Hepatocyte (in vitro differentiated cells): ENCODE results near the gene LRRC28. TPM values are rescaled to one million over a fixed set of nuclear protein-coding genes. Genes with fewer than 3 reads are reported as not detected.

Experiments
- DNase-seq: peaks from one replicate; pipeline ENCODE4 v3.0.0-alpha.2; 2016; ENCODE audit warnings: low spot score
- H2AFZ ChIP-seq: fragments of 200-600 bp; sonication (generic); 2 replicates; pipeline ENCODE4 v1.6.0; 2016; ENCODE audit warnings: antibody characterized with exemption, mild to moderate bottlenecking
- H3K27ac ChIP-seq: fragments of 200-600 bp; sonication (generic); 2 replicates; pipeline ENCODE4 v1.5.1; 2016; ENCODE audit warnings: mild to moderate bottlenecking
- H3K27me3 ChIP-seq: fragments of 200-600 bp; sonication (generic); 2 replicates; pipeline ENCODE4 v1.6.1; 2016
- H3K36me3 ChIP-seq: fragments of 200-600 bp; sonication (generic); replicated peaks from 2 replicates; pipeline ENCODE4 v1.5.1; 2016; ENCODE audit warnings: low read depth; ENCODE audit not compliant: insufficient read depth
- H3K4me1 ChIP-seq: fragments of 200-600 bp; sonication (generic); 2 replicates; pipeline ENCODE4 v1.5.1; 2016; ENCODE audit warnings: mild to moderate bottlenecking, moderate library complexity; ENCODE audit not compliant: insufficient read depth
- H3K4me2 ChIP-seq: fragments of 200-600 bp; sonication (generic); 2 replicates; pipeline ENCODE4 v1.6.0; 2016
- H3K4me3 ChIP-seq: fragments of 200-600 bp; sonication (generic); 2 replicates; pipeline ENCODE4 v1.5.1; 2016; ENCODE audit warnings: mild to moderate bottlenecking
- H3K79me2 ChIP-seq: fragments of 200-600 bp; sonication (generic); 2 replicates; pipeline ENCODE4 v1.6.0; 2017; ENCODE audit warnings: mild to moderate bottlenecking
- H3K9me2 ChIP-seq: fragments of 200-600 bp; sonication (generic); replicated peaks from 2 replicates; pipeline ENCODE4 v1.6.0; 2017; ENCODE audit warnings: mild to moderate bottlenecking; ENCODE audit not compliant: insufficient read depth
- H3K9me3 ChIP-seq: fragments of 200-600 bp; sonication (generic); 2 replicates; pipeline ENCODE4 v1.5.1; 2016; ENCODE audit warnings: low read depth, mild to moderate bottlenecking
- H4K20me1 ChIP-seq: fragments of 200-600 bp; sonication (generic); 2 replicates; pipeline ENCODE4 v1.6.0; 2016; ENCODE audit warnings: mild to moderate bottlenecking; ENCODE audit not compliant: insufficient read depth, poor library complexity, severe bottlenecking
- CTCF ChIP-seq: fragments of 200-600 bp; sonication (generic); IDR thresholded peaks from 2 replicates; pipeline ENCODE4 v1.5.1; 2016; ENCODE audit warnings: antibody characterized with exemption, mild to moderate bottlenecking; ENCODE audit not compliant: poor library complexity
- EZH2 ChIP-seq: fragments of 200-600 bp; sonication (generic); IDR thresholded peaks from 2 replicates; pipeline ENCODE4 v1.6.1; 2016; ENCODE audit warnings: antibody characterized with exemption, mild to moderate bottlenecking, borderline replicate concordance
- EZH2phosphoT487 ChIP-seq: fragments of 200-600 bp; sonication (generic); IDR thresholded peaks from one replicate; pipeline ENCODE4 v1.6.1; 2018; ENCODE audit warnings: antibody characterized with exemption, mild to moderate bottlenecking, low read depth, moderate library complexity; ENCODE audit not compliant: unreplicated experiment, severe bottlenecking
- WGBS: methylation state at CpG from one replicate; pipeline ENCODE4 v1.1.6; 2016; ENCODE audit warnings: low lambda C conversion rate; ENCODE audit errors: missing lambda C conversion rate; 5-methylcytosine and 5-hydroxymethylcytosine counted together
- polyA plus RNA-seq: library from polyadenylated mRNA; unstranded; fragments of >200 nt; fragmentation: Nextera tagmentation; extraction: Ambion mirVana; gene quantifications from 2 replicates; pipeline ENCODE4 v1.2.1, GENCODE V29; 2016
- total RNA-seq: library from RNA; depleted of rRNA; stranded (reverse); fragments of >200 nt; gene quantifications from 2 replicates; pipeline ENCODE4 v1.2.3, GENCODE V29; 2014

LRRC28 gene
- total and polyA plus RNA-seq, 2 experiments from 2014 or later: 32.1 to 55.5 TPM

- no peaks in the 10 kb centered on the region for H4K20me1 ChIP-seq
- no peaks in the 10 kb centered on the region for H3K9me3 ChIP-seq
- no peaks in the 10 kb centered on the region for H3K27me3 ChIP-seq
- DNase-seq: no peak
- H2AFZ ChIP-seq: peak overlapping the region; percentile 7
- H3K27ac ChIP-seq: peak overlapping the region; percentile 31
- peak overlapping the region; percentile 7 for H3K4me2 ChIP-seq
- no peaks in the 10 kb centered on the region for H3K9me2 ChIP-seq
- no peak overlapping the region for H3K4me3 ChIP-seq
- H3K36me3 ChIP-seq: no peaks in the 10 kb centered on the region
- H3K79me2 ChIP-seq: no peaks in the 10 kb centered on the region
- peaks cover 6% of the 10 kb centered on the region for H3K4me1 ChIP-seq
- WGBS: 52% methylated on average over 13 of the region's 13 CpGs
- TF ChIP-seq EZH2: no peak
- TF ChIP-seq EZH2phosphoT487: no peak
- no peak for TF ChIP-seq CTCF
Observed at GRCh38 chr15:99402014-99402729, 150.9 kb downstream of the LRRC28 start.

GRCh38 chr15:99403597-99403996, 152.3 kb downstream of the LRRC28 start:
- Histone ChIP-seq H3K4me1 (peaks cover 6% of the 10 kb centered on the region), H3K27ac (no peak overlapping the region), H3K79me2 (no peaks in the 10 kb centered on the region), H3K4me3 (no peak overlapping the region), H3K4me2 (no peak overlapping the region), H3K27me3 (no peaks in the 10 kb centered on the region), H2AFZ (no peak overlapping the region), H3K36me3 (no peaks in the 10 kb centered on the region), H3K9me3 (no peaks in the 10 kb centered on the region), H4K20me1 (no peaks in the 10 kb centered on the region), H3K9me2 (no peaks in the 10 kb centered on the region)
- no peak for DNase-seq
- WGBS: 91% methylated on average over 11 of the region's 11 CpGs
- no peak for TF ChIP-seq EZH2
- no peak for TF ChIP-seq CTCF
- no peak for TF ChIP-seq EZH2phosphoT487

- Histone ChIP-seq H2AFZ (no peak overlapping the region), H3K9me3 (no peaks in the 10 kb centered on the region), H3K79me2 (no peaks in the 10 kb centered on the region), H3K27ac (no peak overlapping the region), H3K36me3 (no peaks in the 10 kb centered on the region), H4K20me1 (no peaks in the 10 kb centered on the region), H3K9me2 (no peaks in the 10 kb centered on the region), H3K4me1 (peaks cover 14% of the 10 kb centered on the region), H3K4me3 (no peak overlapping the region), H3K27me3 (no peaks in the 10 kb centered on the region), H3K4me2 (no peak overlapping the region)
- 91% methylated on average over 16 of the region's 16 CpGs for WGBS
- no peak for DNase-seq
- no peak for TF ChIP-seq CTCF
- TF ChIP-seq EZH2: no peak
- no peak for TF ChIP-seq EZH2phosphoT487
Observed at GRCh38 chr15:99404454-99404853, 153.2 kb downstream of the LRRC28 start.
